Karpas-422 (cell line): ENCODE results near the gene MAGI2. TPM values are rescaled to one million over a fixed set of nuclear protein-coding genes. Genes with fewer than 3 reads are reported as not detected.

Experiments
- DNase-seq: peaks from one replicate; pipeline ENCODE4 v3.0.0-alpha.2; 2015
- H2AFZ ChIP-seq: fragments of 200-600 bp; sonication (generic); 2 replicates; pipeline ENCODE4 v1.6.1; 2014; ENCODE audit warnings: antibody characterized with exemption, low read length, mixed read lengths
- H3K27ac ChIP-seq: fragments of 200-600 bp; sonication (generic); 2 replicates; pipeline ENCODE4 v1.5.1; 2014; ENCODE audit warnings: mild to moderate bottlenecking, low read length, moderate library complexity
- H3K27me3 ChIP-seq: fragments of 200-600 bp; sonication (generic); 2 replicates; pipeline ENCODE4 v1.6.1; 2014; ENCODE audit warnings: low read length, mixed read lengths
- H3K36me3 ChIP-seq: fragments of 200-600 bp; sonication (generic); 2 replicates; pipeline ENCODE4 v1.6.1; 2014; ENCODE audit warnings: low read length, mixed read lengths; ENCODE audit not compliant: insufficient read depth
- H3K4me1 ChIP-seq: fragments of 200-600 bp; sonication (generic); 2 replicates; pipeline ENCODE4 v1.6.1; 2014; ENCODE audit warnings: mild to moderate bottlenecking, low read length, mixed read lengths
- H3K4me2 ChIP-seq: fragments of 200-600 bp; sonication (generic); 2 replicates; pipeline ENCODE4 v1.6.1; 2014; ENCODE audit warnings: low read length, low read depth, mild to moderate bottlenecking; ENCODE audit not compliant: poor library complexity, severe bottlenecking
- H3K4me3 ChIP-seq: fragments of 200-600 bp; sonication (generic); 2 replicates; pipeline ENCODE4 v1.5.1; 2014; ENCODE audit warnings: mild to moderate bottlenecking, antibody characterized with exemption, low read length, mixed read lengths
- H3K79me2 ChIP-seq: fragments of 200-600 bp; sonication (generic); 2 replicates; pipeline ENCODE4 v1.6.1; 2014; ENCODE audit warnings: mild to moderate bottlenecking, low read length, mixed read lengths
- H3K9ac ChIP-seq: fragments of 200-600 bp; sonication (generic); 2 replicates; pipeline ENCODE4 v1.6.0; 2014; ENCODE audit warnings: low read length
- H3K9me2 ChIP-seq: fragments of 200-600 bp; sonication (generic), shearing (Covaris generic); replicated peaks from 2 replicates; pipeline ENCODE4 v1.6.0; 2014; ENCODE audit warnings: mild to moderate bottlenecking, low read length, moderate library complexity; ENCODE audit not compliant: insufficient read depth
- H3K9me3 ChIP-seq: fragments of 300-700, 200-600 bp; sonication (generic); 2 replicates; pipeline ENCODE4 v1.6.1; 2014; ENCODE audit warnings: low read length, mixed read lengths
- H4K20me1 ChIP-seq: fragments of 200-600 bp; sonication (generic); 2 replicates; pipeline ENCODE4 v1.6.1; 2014; ENCODE audit warnings: mild to moderate bottlenecking, antibody characterized with exemption, low read length, low read depth; ENCODE audit not compliant: insufficient read depth
- total RNA-seq: library from RNA; depleted of rRNA; stranded (reverse); fragments of >200 nt; shearing (Covaris generic); gene quantifications from 2 replicates; pipeline ENCODE4 v1.2.3, GENCODE V29; 2014; ENCODE audit warnings: low replicate concordance

MAGI2 gene
- total RNA-seq, 1 experiment from 2014 or later, result 0.93 TPM

- H3K4me1 ChIP-seq, result no peaks in the 10 kb centered on the region
- peaks cover 18% of the 10 kb centered on the region; the same call in 1 of the 2 replicates for H3K9me3 ChIP-seq
- no peaks in the 10 kb centered on the region for H3K9me2 ChIP-seq
- H3K27ac ChIP-seq, result no peak overlapping the region
- no peaks in the 10 kb centered on the region for H3K36me3 ChIP-seq
- no peak overlapping the region for H3K9ac ChIP-seq
- DNase-seq, result no peak
- H2AFZ ChIP-seq, result no peak overlapping the region
- H3K79me2 ChIP-seq, result no peaks in the 10 kb centered on the region
- H3K4me3 ChIP-seq, result no peak overlapping the region
- H3K27me3 ChIP-seq, result no peaks in the 10 kb centered on the region
- no peak overlapping the region for H3K4me2 ChIP-seq
- H4K20me1 ChIP-seq, result no peaks in the 10 kb centered on the region
Measured at GRCh38 chr7:78879206-78879605, 574.3 kb downstream of the MAGI2 start.

GRCh38 chr7:78873117-78873516 is 580.4 kb downstream of the MAGI2 start:
- Histone ChIP-seq H4K20me1 (no peaks in the 10 kb centered on the region), H3K9ac (no peak overlapping the region), H3K9me2 (no peaks in the 10 kb centered on the region), H3K4me2 (no peak overlapping the region), H3K79me2 (no peaks in the 10 kb centered on the region), H3K27ac (no peak overlapping the region), H2AFZ (no peak overlapping the region), H3K9me3 (peaks cover 15% of the 10 kb centered on the region; the same call in 1 of the 2 replicates), H3K4me3 (no peak overlapping the region), H3K4me1 (no peaks in the 10 kb centered on the region), H3K27me3 (no peaks in the 10 kb centered on the region), H3K36me3 (no peaks in the 10 kb centered on the region)
- DNase-seq, result no peak

GRCh38 chr7:78864339-78864738 is 589.1 kb downstream of the MAGI2 start:
- H3K9ac ChIP-seq, result no peak overlapping the region
- H2AFZ ChIP-seq, result no peak overlapping the region
- no peaks in the 10 kb centered on the region for H3K79me2 ChIP-seq
- H3K4me1 ChIP-seq, result no peaks in the 10 kb centered on the region
- no peaks in the 10 kb centered on the region for H3K36me3 ChIP-seq
- DNase-seq, result no peak
- no peak overlapping the region for H3K4me2 ChIP-seq
- H4K20me1 ChIP-seq, result no peaks in the 10 kb centered on the region
- H3K9me3 ChIP-seq, result peaks cover 10% of the 10 kb centered on the region; the same call in 1 of the 2 replicates
- H3K4me3 ChIP-seq, result no peak overlapping the region
- no peaks in the 10 kb centered on the region for H3K27me3 ChIP-seq
- no peak overlapping the region for H3K27ac ChIP-seq
- H3K9me2 ChIP-seq, result no peaks in the 10 kb centered on the region

- DNase-seq, result no peak
- Histone ChIP-seq H3K9ac (no peak overlapping the region), H2AFZ (no peak overlapping the region), H3K9me3 (peaks cover 10% of the 10 kb centered on the region; the same call in 1 of the 2 replicates), H4K20me1 (no peaks in the 10 kb centered on the region), H3K4me3 (no peak overlapping the region), H3K79me2 (no peaks in the 10 kb centered on the region), H3K27me3 (no peaks in the 10 kb centered on the region), H3K4me2 (no peak overlapping the region), H3K9me2 (no peaks in the 10 kb centered on the region), H3K27ac (no peak overlapping the region), H3K36me3 (no peaks in the 10 kb centered on the region), H3K4me1 (no peaks in the 10 kb centered on the region)
Measured at GRCh38 chr7:78863281-78863680, 590.2 kb downstream of the MAGI2 start.

GRCh38 chr7:78862411-78862900 is 591.0 kb downstream of the MAGI2 start:
- Histone ChIP-seq H2AFZ (no peak overlapping the region), H3K9me3 (0 out of 2 replicates have a peak, but pooled peaks cover 5% of the 10 kb centered on the region), H4K20me1 (no peaks in the 10 kb centered on the region), H3K4me2 (no peak overlapping the region), H3K4me3 (no peak overlapping the region), H3K79me2 (no peaks in the 10 kb centered on the region), H3K9ac (no peak overlapping the region), H3K27me3 (no peaks in the 10 kb centered on the region), H3K36me3 (no peaks in the 10 kb centered on the region), H3K9me2 (no peaks in the 10 kb centered on the region), H3K4me1 (no peaks in the 10 kb centered on the region), H3K27ac (no peak overlapping the region)
- no peak for DNase-seq

GRCh38 chr7:78852951-78853350 is 600.5 kb downstream of the MAGI2 start:
- no peaks in the 10 kb centered on the region for H3K36me3 ChIP-seq
- H3K79me2 ChIP-seq, result no peaks in the 10 kb centered on the region
- H2AFZ ChIP-seq, result no peak overlapping the region
- H3K4me2 ChIP-seq, result no peak overlapping the region
- no peaks in the 10 kb centered on the region for H3K27me3 ChIP-seq
- no peak overlapping the region for H3K9ac ChIP-seq
- no peaks in the 10 kb centered on the region for H3K4me1 ChIP-seq
- no peak overlapping the region for H3K27ac ChIP-seq
- no peak for DNase-seq
- no peaks in the 10 kb centered on the region for H4K20me1 ChIP-seq
- no peaks in the 10 kb centered on the region for H3K9me2 ChIP-seq
- H3K9me3 ChIP-seq, result 0 out of 2 replicates have a peak, but pooled peaks cover 4% of the 10 kb centered on the region
- no peak overlapping the region for H3K4me3 ChIP-seq

GRCh38 chr7:78850093-78850740 is 603.2 kb downstream of the MAGI2 start:
- Histone ChIP-seq H3K79me2 (no peaks in the 10 kb centered on the region), H2AFZ (no peak overlapping the region), H3K4me2 (no peak overlapping the region), H3K36me3 (no peaks in the 10 kb centered on the region), H3K4me1 (no peaks in the 10 kb centered on the region), H3K9me3 (peaks cover 10% of the 10 kb centered on the region), H4K20me1 (no peaks in the 10 kb centered on the region), H3K9ac (no peak overlapping the region), H3K27ac (no peak overlapping the region), H3K27me3 (no peaks in the 10 kb centered on the region), H3K4me3 (no peak overlapping the region), H3K9me2 (no peaks in the 10 kb centered on the region)
- no peak for DNase-seq

- H3K4me2 ChIP-seq, result no peak overlapping the region
- no peak overlapping the region for H2AFZ ChIP-seq
- H3K4me3 ChIP-seq, result no peak overlapping the region
- H4K20me1 ChIP-seq, result no peaks in the 10 kb centered on the region
- no peaks in the 10 kb centered on the region for H3K4me1 ChIP-seq
- no peaks in the 10 kb centered on the region for H3K27me3 ChIP-seq
- H3K79me2 ChIP-seq, result no peaks in the 10 kb centered on the region
- H3K9ac ChIP-seq, result no peak overlapping the region
- H3K27ac ChIP-seq, result no peak overlapping the region
- peaks cover 17% of the 10 kb centered on the region for H3K9me3 ChIP-seq
- DNase-seq, result no peak
- no peaks in the 10 kb centered on the region for H3K36me3 ChIP-seq
- no peaks in the 10 kb centered on the region for H3K9me2 ChIP-seq
Measured at GRCh38 chr7:78845155-78845554, 608.3 kb downstream of the MAGI2 start.
